Measurements from ENCODE around the gene CARD9.

Gene CARD9

GRCh38 chr9:136405481-136405880 lies 32.0 kb upstream of the CARD9 start:
- no peak overlapping the region for H3K4me3 ChIP-seq (ENCODE audit: low read depth, low read length)
- TF ChIP-seq CTCF (IDR thresholded peaks at IDR 0.05; ENCODE audit: insufficient read depth, low read depth, low read length, missing control alignments): no peak
- DNase-seq (ENCODE audit: low read depth): no peak

GRCh38 chr9:136404801-136405136 lies 31.3 kb upstream of the CARD9 start:
- peak overlapping the region; percentile 31 for H3K4me3 ChIP-seq (ENCODE audit: low read depth, low read length)
- TF ChIP-seq CTCF (IDR thresholded peaks at IDR 0.05; ENCODE audit: insufficient read depth, low read depth, low read length, missing control alignments): no peak
- peak; percentile 29 for DNase-seq (ENCODE audit: low read depth)

GRCh38 chr9:136403915-136404800 lies 30.7 kb upstream of the CARD9 start:
- peak overlapping the region; percentile 31 for H3K4me3 ChIP-seq (ENCODE audit: low read depth, low read length)
- peak; percentile 68 for DNase-seq (ENCODE audit: low read depth)

GRCh38 chr9:136403538-136403914 lies 30.1 kb upstream of the CARD9 start:
- peak; percentile 83 for DNase-seq (ENCODE audit: low read depth)
- no peak for TF ChIP-seq CTCF (IDR thresholded peaks at IDR 0.05; ENCODE audit: insufficient read depth, low read depth, low read length, missing control alignments)
- peak overlapping the region; percentile 31 for H3K4me3 ChIP-seq (ENCODE audit: low read depth, low read length)

More at GRCh38 chr9:136403915-136404800, 30.7 kb upstream of the CARD9 start:
- no peak for TF ChIP-seq CTCF (IDR thresholded peaks at IDR 0.05; ENCODE audit: insufficient read depth, low read depth, low read length, missing control alignments)

- no peak for TF ChIP-seq CTCF (IDR thresholded peaks at IDR 0.05; ENCODE audit: insufficient read depth, low read depth, low read length, missing control alignments)
- DNase-seq (ENCODE audit: low read depth): no peak
- no peak overlapping the region for H3K4me3 ChIP-seq (ENCODE audit: low read depth, low read length)
Measured at GRCh38 chr9:136402067-136402466, 28.6 kb upstream of the CARD9 start.

- TF ChIP-seq CTCF (IDR thresholded peaks at IDR 0.05; ENCODE audit: insufficient read depth, low read depth, low read length, missing control alignments): no peak
- no peak for DNase-seq (ENCODE audit: low read depth)
Measured at GRCh38 chr9:136401173-136401922, 27.9 kb upstream of the CARD9 start.

More at GRCh38 chr9:136401173-136401922, 27.9 kb upstream of the CARD9 start:
- no peak overlapping the region for H3K4me3 ChIP-seq (ENCODE audit: low read depth, low read length)

All from GM12865 (cell line).